SK-N-SH (cell line): ENCODE results near the gene PTTG1IP. TPM values are rescaled to one million over a fixed set of nuclear protein-coding genes. Genes with fewer than 3 reads are reported as not detected.

Experiments
- CTCF ChIA-PET: fragments of 300-600, 350-600 bp; formaldehyde crosslinking; extraction: SDS; loops from one replicate; lab custom pipeline; 2021; lab: Yijun Ruan, JAX
- POLR2A ChIA-PET: fragments of 350-600 bp; sonication (Branson Sonifier 250); formaldehyde crosslinking; extraction: SDS; loops from one replicate; lab custom pipeline; 2020; ENCODE audit warnings: antibody characterized with exemption, inconsistent platforms; lab: Yijun Ruan, JAX
- DNase-seq: peaks from one replicate; pipeline ENCODE4 v3.0.0; 2012
- H2AFZ ChIP-seq: fragments of 200-600 bp; sonication (generic); 2 replicates; pipeline ENCODE4 v1.8.1; 2016; ENCODE audit warnings: antibody characterized with exemption, mild to moderate bottlenecking, low read depth
- H3F3A ChIP-seq: fragments of 200-600 bp; sonication (generic); replicated peaks from 2 replicates; pipeline ENCODE3; 2016; ENCODE audit warnings: antibody characterized with exemption, mild to moderate bottlenecking; ENCODE audit not compliant: insufficient read depth
- H3K27ac ChIP-seq, 2 experiments: fragments of 200-500 bp in 1 of 2; fragments of 200-600 bp in 1 of 2; sonication (Bioruptor generic) in 1 of 2; sonication (generic), shearing (Covaris generic) in 1 of 2; 2 replicates each; pipeline versions ENCODE4 v1.5.1 to v1.6.1; 2014 to 2016; ENCODE audit warnings: low read depth in 2 of 2, inconsistent platforms in 1 of 2, low read length in 1 of 2, mild to moderate bottlenecking in 1 of 2, mixed read lengths in 1 of 2
- H3K27me3 ChIP-seq: fragments of 200-600 bp; sonication (generic), shearing (Covaris generic); 2 replicates; pipeline ENCODE4 v1.6.1; 2016; ENCODE audit warnings: mixed run types; ENCODE audit not compliant: insufficient read depth
- H3K36me3 ChIP-seq, 2 experiments: fragments of 200-500 bp in 1 of 2; fragments of 200-600 bp in 1 of 2; sonication (Bioruptor generic) in 1 of 2; sonication (generic) in 1 of 2; replicated peaks in 1 of 2; 2 replicates each; pipeline versions ENCODE3 to v1.5.1; 2014 to 2016; ENCODE audit warnings: low read length in 1 of 2, mild to moderate bottlenecking in 1 of 2; ENCODE audit not compliant: insufficient read depth in 2 of 2, control insufficient read depth in 1 of 2
- H3K4me1 ChIP-seq, 2 experiments: fragments of 200-500 bp in 1 of 2; fragments of 200-600 bp in 1 of 2; sonication (Bioruptor generic) in 1 of 2; sonication (generic), shearing (Covaris generic) in 1 of 2; 2 replicates each; pipeline versions ENCODE4 v1.5.1 to v1.6.1; 2014 to 2016; ENCODE audit warnings: low read depth in 1 of 2, low read length in 1 of 2, mixed run types in 1 of 2; ENCODE audit not compliant: insufficient read depth in 2 of 2, control insufficient read depth in 1 of 2
- H3K4me2 ChIP-seq: fragments of 200-600 bp; sonication (generic), shearing (Covaris generic); 2 replicates; pipeline ENCODE4 v1.6.1; 2017; ENCODE audit warnings: mixed run types
- H3K4me3 ChIP-seq, 2 experiments: fragments of 200-500 bp in 1 of 2; fragments of 200-600 bp in 1 of 2; sonication (Bioruptor generic) in 1 of 2; sonication (generic), shearing (Covaris generic) in 1 of 2; 2 replicates each; pipeline versions ENCODE4 v1.5.1 to v1.8.1; 2014 to 2016; ENCODE audit warnings: low read depth in 2 of 2, inconsistent platforms in 1 of 2, low read length in 1 of 2, mild to moderate bottlenecking in 1 of 2, mixed read lengths in 1 of 2, moderate library complexity in 1 of 2
- H3K79me2 ChIP-seq: fragments of 200-600 bp; sonication (generic); 2 replicates; pipeline ENCODE4 v1.8.1; 2017; ENCODE audit warnings: mild to moderate bottlenecking; ENCODE audit not compliant: insufficient read depth
- H3K9ac ChIP-seq: fragments of 200-600 bp; sonication (generic); 2 replicates; pipeline ENCODE4 v1.6.1; 2017; ENCODE audit warnings: mixed run types
- H3K9me2 ChIP-seq: fragments of 200-600 bp; sonication (generic); 2 replicates; pipeline ENCODE4 v1.6.1; 2017; ENCODE audit warnings: mixed run types
- H3K9me3 ChIP-seq: fragments of 200-600 bp; sonication (generic); 2 replicates; pipeline ENCODE4 v1.6.1; 2017; ENCODE audit warnings: mixed run types, mild to moderate bottlenecking, moderate library complexity
- H4K20me1 ChIP-seq: fragments of 200-600 bp; sonication (generic); 2 replicates; pipeline ENCODE4 v1.6.1; 2017; ENCODE audit warnings: mild to moderate bottlenecking, mixed run types; ENCODE audit not compliant: insufficient read depth
- ELF1 ChIP-seq: IDR thresholded peaks from 2 replicates; pipeline ENCODE4 v1.4.0; 2012
- EZH2phosphoT487 ChIP-seq: fragments of 200-600 bp; sonication (generic); IDR thresholded peaks from 2 replicates; pipeline ENCODE4 v1.6.1; 2017; ENCODE audit warnings: low read depth, mixed run types, mild to moderate bottlenecking, antibody characterized with exemption, moderate library complexity, borderline replicate concordance
- FOSL2 ChIP-seq: IDR thresholded peaks from 2 replicates; pipeline ENCODE4 v1.4.0; 2012; ENCODE audit warnings: low read depth, mild to moderate bottlenecking, moderate library complexity, borderline replicate concordance
- FOXM1 ChIP-seq: IDR thresholded peaks from 2 replicates; pipeline ENCODE4 v1.4.0; 2012; ENCODE audit warnings: low read depth, mild to moderate bottlenecking
- IRF3 ChIP-seq: fragments of 150-350 bp; IDR thresholded peaks from 2 replicates; pipeline ENCODE4 v1.6.1; 2016; ENCODE audit warnings: mild to moderate bottlenecking, low read depth, low read length
- MEF2A ChIP-seq: IDR thresholded peaks from 2 replicates; pipeline ENCODE4 v1.4.0; 2012; ENCODE audit warnings: low read depth, borderline replicate concordance
- NRF1 ChIP-seq: IDR thresholded peaks from 2 replicates; pipeline ENCODE4 v1.6.1; 2012; ENCODE audit warnings: low read depth, mild to moderate bottlenecking, low read length
- POLR2AphosphoS5 ChIP-seq: IDR thresholded peaks from 2 replicates; pipeline ENCODE4 v1.6.1; 2012; ENCODE audit warnings: low read depth, low read length
- RAD21 ChIP-seq: IDR thresholded peaks from 2 replicates; pipeline ENCODE4 v1.6.1; 2012; ENCODE audit warnings: mild to moderate bottlenecking, low read length
- RCOR1 ChIP-seq: fragments of 150-350 bp; IDR thresholded peaks from 2 replicates; pipeline ENCODE4 v1.6.1; 2017; ENCODE audit warnings: antibody characterized with exemption, low read length
- RFX5 ChIP-seq: IDR thresholded peaks from 2 replicates; pipeline ENCODE4 v1.6.1; 2012; ENCODE audit warnings: mild to moderate bottlenecking, improper control_type of control experiment, low read length
- SMC3 ChIP-seq: IDR thresholded peaks from 2 replicates; pipeline ENCODE4 v1.6.1; 2012; ENCODE audit warnings: low read depth, low read length, improper control_type of control experiment
- TCF12 ChIP-seq: IDR thresholded peaks from 2 replicates; pipeline ENCODE4 v1.4.0; 2012
- USF1 ChIP-seq: IDR thresholded peaks from 2 replicates; pipeline ENCODE4 v1.4.0; 2012; ENCODE audit warnings: low read depth, borderline replicate concordance
- USF2 ChIP-seq: fragments of 150-350 bp; IDR thresholded peaks from 2 replicates; pipeline ENCODE4 v1.6.1; 2017; ENCODE audit warnings: antibody characterized with exemption, low read length, low read depth, borderline replicate concordance
- YY1 ChIP-seq: IDR thresholded peaks from 2 replicates; pipeline ENCODE4 v1.4.0; 2012; ENCODE audit warnings: low read depth, mild to moderate bottlenecking
- ZBTB33 ChIP-seq: IDR thresholded peaks from 2 replicates; pipeline ENCODE4 v1.4.0; 2012; ENCODE audit warnings: low read depth, borderline replicate concordance
- WGBS: methylation state at CpG from one replicate; pipeline ENCODE4 v1.1.6; 2017; ENCODE audit warnings: low lambda C conversion rate; 5-methylcytosine and 5-hydroxymethylcytosine counted together
- polyA plus RNA-seq, 3 experiments: library from polyadenylated mRNA; depleted of rRNA; stranded (reverse); fragments of >200 nt; gene quantifications; 2 replicates each; pipeline ENCODE4 v1.2.3, GENCODE V29; 2012

The PTTG1IP gene
- polyA plus RNA-seq, 1 of the 3 experiments (the other 2 are of a cell fraction), result 171 TPM

- Histone ChIP-seq H3K79me2 (no peaks in the 10 kb centered on the region), H3K9ac (no peak overlapping the region), H3K4me1 (no peaks in the 10 kb centered on the region), H3K27ac (no peak overlapping the region), H3K36me3 (no peaks in the 10 kb centered on the region), H3K4me3 (no peak overlapping the region), H2AFZ (no peak overlapping the region), H3F3A (peaks cover 5% of the 10 kb centered on the region), H3K27me3 (peaks cover 13% of the 10 kb centered on the region; the same call in 1 of the 2 replicates), H3K9me2 (no peaks in the 10 kb centered on the region), H3K4me2 (no peak overlapping the region), H3K9me3 (no peaks in the 10 kb centered on the region), H4K20me1 (no peaks in the 10 kb centered on the region)
- TF ChIP-seq IRF3 (no peak), RFX5 (no peak), TCF12 (no peak), NRF1 (no peak), MEF2A (no peak), YY1 (no peak), RAD21 (no peak), USF1 (no peak), RCOR1 (no peak), ZBTB33 (no peak), SMC3 (no peak), FOSL2 (no peak), USF2 (no peak), ELF1 (no peak), EZH2phosphoT487 (no peak), POLR2AphosphoS5 (no peak), FOXM1 (no peak)
- ChIA-PET POLR2A (interaction anchor here (0.5 kb wide), 1 partner anchor 300 kb away, joined by 3 read pairs; no protein-coding TSS in a partner anchor), CTCF (interaction anchor here (2.7 kb wide), 1 partner anchor 35 kb away, joined by 15 read pairs; no protein-coding TSS in a partner anchor)
- no peak for DNase-seq
- WGBS, result 87% methylated on average over 18 of the region's 21 CpGs
Observed at GRCh38 chr21:44897326-44898010, 24.0 kb upstream of the PTTG1IP start.
